SHP77 treated with DMSO at 0.1 percent for 48 hours (cell line): ENCODE data around the gene CDC37.
A peak's percentile ranks its signal among the peaks of the same experiment; 100 is the strongest.

Experiments used
- DNase-seq: peaks from one replicate; lab custom pipeline; 2025; lab: John Stamatoyannopoulos, UW

CDC37 gene

DNA sequence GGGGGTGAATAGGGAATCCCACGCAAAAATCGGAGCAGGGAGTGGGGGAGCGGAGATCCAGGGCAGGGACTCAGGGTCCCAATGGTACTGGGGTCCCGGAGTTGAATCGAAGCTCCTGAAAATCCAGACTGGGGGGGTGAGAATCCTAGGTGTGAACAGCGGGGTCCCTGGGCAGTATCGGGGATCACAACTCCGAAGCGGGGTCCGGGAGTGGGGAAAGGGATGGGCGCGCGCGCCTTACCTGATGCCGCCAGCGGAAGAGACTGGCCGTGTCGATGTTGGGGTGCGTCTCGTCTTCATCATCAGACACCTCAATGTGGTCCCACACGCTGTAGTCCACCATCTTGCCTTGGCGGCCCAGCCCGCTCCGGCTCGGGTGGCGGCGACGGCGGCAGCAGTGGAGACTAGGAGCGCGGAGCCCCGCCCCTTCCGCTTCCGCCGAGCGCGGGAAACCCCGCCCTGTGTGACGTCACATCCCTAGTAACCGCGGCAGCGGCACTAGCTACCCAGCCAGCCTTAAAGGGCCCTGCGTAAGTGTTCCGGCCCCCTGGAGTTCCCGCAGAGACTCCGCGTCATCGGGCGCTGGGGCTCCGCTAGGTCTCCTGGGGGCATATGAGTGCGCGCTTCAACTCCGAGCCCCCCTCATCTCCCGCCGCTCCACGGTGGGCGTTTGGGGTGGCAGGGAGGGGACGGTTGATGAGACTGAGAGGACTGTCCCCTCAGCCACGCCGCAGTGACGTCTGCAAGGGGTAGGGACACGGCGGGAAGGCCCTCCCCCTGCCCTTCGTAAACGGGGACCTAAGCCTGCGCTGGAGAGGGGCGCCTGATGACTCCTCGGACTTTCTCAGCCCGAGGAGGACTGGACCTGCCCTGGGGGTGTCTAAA lies at the start of gene CDC37:
Gene CDC37, minus strand, starts transcription at position 406 of the 885 bp plus-strand sequence. Its CDS starts 63 bp downstream, at position 343.
- peak; percentile 69 for DNase-seq

DNA sequence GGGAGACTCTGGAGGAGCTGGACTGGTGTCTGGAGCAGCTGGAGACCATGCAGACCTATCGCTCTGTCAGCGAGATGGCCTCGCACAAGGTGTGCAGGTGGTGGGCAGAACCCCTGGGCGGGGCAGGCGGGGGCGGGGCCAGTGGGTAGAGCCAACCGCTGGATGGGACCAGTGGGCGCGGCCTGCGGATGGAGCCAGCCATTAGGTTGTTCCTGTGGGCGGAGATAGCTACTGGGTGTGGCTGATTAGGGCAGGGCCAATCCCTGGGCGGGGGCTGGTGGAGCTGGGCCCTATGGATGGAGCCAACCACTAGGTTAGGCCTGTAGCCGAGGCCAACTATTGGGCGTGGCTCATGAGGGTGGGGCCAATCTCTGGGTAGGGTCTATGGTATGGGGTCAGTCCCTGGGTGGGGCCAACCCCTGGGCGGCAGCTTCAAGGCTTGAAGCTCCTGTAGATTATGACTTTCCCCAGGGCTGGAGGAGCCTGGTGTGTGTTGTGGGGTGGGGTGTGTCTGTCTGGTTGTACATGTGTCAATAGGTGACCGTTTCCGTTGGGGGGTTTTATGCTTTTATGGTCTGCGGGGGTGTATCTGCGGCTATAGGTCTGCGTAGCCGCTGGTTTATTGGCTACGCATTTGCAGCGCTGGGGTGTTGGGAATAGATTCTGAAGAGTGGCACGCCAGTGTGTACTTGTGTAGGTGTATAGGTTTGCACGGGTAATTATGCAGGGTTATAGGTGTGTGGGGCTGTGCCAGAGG lies 47.7 kb upstream of the CDC37 start:
- no peak for DNase-seq

DNA sequence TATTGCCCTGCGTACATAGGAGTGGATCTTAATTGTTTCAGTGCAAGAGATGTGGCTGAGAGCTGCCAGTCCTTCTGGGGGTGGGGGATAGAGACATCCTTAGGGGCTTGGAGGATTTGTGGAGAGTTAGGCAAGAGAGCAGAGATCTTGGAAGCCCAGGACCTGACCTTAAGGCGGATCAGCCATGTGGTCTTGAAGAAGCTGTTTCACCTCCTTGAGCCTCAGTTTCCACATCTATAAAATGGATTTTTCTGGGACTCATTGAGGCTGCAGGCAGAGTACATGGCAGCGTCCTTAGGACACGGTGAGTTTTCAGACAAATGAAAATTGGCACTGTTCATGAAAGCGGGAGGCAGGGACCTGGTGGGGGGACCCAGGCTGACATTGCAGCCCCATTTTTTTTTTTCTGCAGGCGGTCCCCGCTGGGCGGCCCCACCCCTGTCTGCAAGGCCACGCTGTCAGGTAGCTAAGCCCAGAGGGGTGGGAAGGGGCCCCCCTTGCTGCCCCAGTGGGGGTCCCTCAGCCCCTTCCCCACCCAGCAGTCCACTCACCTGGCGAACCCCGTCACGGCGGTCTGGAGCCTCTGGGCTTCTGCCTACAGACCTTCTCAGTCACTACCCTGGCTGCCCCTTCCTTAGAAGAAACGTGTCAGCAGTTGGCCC lies 47.0 kb upstream of the CDC37 start:
- no peak for DNase-seq

DNA sequence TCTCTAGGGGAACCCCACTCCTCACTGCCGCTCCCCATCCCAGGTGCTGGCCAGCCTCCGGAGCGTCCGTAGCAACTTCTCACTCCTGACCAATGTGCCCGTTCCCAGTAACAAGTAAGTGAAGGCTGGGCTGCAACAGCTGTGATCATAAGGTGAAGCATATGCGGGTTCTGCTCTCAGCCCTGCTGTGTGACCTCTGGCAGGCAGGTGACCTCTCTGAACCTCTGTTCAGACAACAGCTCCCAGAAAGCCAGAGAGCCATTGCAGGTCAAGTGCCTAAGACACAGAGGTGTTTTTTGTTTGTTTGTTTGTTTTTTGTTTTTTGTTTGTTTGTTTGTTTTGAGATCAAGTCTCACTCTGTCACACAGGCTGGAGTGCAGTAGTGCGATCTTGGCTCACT lies 45.7 kb upstream of the CDC37 start:
- no peak for DNase-seq

DNA sequence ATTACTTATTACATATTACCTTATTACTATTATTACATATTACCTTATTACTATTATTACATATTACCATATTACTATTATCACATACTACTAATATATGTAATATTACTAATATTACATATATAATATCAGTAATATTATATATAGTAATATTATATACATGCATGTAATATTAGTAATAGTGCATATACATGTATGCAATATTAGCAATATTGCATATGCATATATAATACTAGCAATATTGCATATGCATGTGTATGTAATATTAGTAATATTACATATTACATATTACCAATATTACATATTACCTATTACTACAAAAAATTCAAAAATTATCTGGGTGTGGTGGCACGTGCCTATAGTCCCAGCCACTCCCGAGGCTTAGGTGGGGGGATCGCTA lies 39.4 kb upstream of the CDC37 start:
- DNase-seq, result no peak

DNA sequence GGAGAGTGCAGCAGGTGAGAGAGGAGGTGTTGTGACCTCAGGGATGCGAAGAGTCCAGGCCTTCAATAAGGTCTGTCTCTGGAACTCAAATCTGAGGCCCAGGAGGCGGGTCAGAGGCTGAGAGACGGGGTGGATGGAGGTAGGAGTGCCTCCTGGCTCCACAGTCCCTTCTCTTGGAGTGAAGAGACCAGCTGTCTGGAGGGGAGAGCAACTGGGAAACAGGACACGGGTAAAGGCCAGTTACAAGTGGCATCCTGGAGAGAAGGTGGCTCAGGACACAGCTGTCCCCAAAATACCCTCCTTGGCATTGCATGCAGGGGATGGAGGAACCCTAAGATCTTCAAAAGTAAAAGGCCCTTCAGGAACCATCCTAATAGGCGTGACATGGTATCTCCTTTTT lies 36.2 kb upstream of the CDC37 start:
- no peak for DNase-seq

DNA sequence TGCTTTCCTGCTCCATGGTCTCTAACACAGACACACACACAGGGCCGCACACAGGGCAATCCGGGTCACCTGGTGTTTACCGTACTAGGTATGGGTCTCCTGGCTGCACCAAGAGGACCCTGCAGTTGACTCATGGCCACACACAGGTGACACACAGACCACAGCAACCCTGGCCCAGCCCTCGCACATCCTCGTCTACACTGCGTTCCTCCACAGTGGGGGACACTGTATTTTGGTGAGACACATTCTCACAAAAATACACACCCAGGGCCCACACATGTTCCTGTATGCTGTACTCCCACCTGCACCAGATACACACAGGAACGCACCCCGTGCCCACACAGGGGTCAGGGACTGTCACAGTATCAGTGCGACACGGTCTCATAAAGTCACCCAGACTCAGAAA lies 29.8 kb upstream of the CDC37 start:
- no peak for DNase-seq

DNA sequence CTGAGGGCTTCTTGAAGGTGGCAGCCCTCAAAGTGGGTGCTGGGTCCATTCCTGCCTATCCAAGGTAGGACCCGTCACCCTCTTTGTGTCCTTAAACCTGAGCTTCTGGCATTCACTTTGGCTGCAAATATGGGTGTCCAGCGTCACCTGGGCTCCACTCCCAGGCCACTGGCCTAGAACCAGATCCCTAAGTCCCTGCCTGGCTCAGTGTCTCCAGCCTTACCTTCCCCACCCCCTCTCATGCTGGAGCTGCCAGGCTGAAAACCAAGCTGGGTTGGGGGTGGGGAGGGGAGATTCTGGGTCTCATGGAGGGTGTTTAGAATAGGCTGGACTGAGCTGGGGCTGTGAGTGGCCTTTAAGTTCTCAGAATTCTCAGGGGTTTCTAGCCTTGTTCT lies 29.4 kb upstream of the CDC37 start:
- no peak for DNase-seq

DNA sequence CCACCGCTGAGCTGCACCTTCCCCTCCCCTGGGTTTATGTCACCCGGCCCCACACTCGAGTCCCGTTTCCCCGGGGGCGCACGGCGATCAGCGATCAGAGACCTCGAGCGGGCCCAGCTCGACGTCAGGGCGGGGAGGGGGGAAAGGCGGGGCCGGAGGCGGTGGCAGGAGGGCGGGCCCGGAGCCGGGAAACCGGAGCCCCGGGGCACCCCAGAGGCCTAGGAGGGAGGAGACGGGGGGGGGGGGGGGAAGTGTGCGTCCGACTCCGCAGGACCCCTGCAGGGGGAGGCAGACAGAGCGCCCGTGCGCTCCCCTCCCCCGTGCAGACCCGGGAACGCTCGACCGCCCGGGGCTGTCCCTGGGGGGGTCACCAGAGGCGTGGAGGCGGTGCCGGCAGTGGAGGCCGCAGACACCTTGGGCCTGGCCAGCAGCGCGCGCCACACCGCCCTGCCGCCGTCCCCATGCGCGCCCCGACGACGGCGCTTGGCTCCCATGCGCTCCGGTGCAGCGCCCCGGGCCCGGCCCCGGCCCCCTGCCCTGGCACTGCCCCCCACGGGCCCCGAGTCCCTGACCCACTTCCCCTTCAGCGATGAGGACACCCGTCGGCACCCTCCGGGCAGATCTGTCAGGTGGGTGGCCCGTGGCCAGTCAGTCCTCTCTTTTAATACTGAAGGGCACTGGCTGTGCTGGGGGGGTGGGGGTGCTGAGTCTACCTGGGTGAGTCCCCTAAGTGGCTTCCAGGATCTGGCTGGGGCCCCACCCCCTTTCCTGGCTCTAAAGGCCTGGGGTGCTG lies 28.8 kb upstream of the CDC37 start:
- DNase-seq, result no peak

DNA sequence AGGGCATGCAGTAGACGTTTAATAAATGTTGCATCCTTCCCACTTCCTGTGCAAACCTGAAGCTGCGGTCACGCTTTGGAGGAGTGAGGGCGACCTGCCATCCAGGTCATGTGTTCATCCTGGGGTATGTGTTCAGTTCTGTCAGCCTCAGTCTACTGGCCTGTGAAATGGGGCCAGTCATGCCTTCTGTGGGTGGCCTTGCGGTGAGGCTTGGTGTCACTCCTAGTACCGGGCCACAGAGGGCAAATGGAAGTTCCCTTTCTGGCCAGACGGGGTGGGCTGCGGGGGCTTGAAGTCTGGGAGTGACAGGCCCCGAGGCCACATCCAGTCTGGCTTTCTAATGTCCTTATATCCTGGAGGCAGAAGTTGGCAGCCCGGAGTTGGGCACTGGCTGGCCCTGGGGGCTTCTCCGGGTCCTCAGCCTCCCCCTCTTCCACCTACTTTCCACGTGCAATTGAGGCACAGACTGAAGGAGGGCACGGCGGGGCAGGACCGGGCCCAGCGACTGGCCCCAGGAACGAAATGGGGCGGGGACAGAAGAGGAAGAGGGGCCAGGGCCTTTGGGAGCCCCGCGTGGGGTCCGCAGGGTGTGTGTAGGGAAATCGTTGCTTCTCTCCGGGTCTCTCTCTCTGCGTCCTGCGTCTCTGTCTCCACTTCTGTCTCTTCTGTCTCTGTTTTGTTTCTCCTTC lies 28.1 kb upstream of the CDC37 start:
- DNase-seq, result no peak

DNA sequence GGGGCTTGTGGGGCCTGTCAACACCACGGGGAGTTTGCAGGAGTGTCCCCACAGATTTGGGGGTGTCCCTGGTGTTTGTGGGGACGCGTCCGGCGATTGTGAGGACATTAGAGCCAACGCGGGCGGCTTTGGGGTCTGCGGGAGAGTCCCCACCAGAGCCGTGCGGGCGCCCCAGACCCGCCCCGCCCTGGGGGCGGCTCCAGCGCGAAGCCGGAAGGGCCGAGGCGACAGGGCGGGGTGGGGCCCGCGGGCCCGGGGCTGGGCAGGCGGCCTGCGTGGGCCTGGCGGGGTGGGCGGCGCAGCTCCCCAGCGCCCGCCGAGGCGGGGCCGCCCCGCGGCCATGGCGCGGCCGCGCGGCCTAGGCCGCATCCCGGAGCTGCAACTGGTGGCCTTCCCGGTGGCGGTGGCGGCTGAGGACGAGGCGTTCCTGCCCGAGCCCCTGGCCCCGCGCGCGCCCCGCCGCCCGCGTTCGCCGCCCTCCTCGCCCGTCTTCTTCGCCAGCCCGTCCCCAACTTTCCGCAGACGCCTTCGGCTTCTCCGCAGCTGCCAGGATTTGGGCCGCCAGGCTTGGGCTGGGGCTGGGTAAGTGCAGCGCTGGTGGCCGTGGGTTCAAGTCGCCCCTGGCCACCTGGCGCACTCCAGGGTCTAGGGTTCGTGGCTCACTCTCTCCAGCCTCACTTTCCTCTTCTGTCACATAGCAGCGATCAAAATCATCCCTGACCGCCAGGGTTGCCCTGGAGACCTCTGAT lies 27.3 kb upstream of the CDC37 start:
- no peak for DNase-seq

DNA sequence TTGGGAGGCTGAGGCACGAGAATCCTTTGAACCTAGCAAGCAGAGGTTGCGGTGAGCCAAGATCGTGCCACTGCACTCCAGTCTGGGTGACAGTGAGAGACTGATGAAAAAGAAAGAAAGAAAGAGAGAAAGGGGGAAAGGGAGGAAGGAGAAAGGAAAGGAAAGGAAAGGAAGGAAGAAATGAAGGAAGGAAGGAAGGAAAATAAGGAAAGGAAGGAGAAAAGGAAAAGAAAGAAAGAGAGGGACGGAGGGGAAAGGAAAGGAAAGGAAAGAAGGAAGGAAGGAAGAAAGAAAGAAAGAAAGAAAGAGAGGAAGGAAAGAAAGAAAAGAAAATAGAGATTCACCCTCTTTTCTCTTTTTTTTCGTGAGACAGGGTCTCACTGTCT lies 25.6 kb upstream of the CDC37 start:
- no peak for DNase-seq

DNA sequence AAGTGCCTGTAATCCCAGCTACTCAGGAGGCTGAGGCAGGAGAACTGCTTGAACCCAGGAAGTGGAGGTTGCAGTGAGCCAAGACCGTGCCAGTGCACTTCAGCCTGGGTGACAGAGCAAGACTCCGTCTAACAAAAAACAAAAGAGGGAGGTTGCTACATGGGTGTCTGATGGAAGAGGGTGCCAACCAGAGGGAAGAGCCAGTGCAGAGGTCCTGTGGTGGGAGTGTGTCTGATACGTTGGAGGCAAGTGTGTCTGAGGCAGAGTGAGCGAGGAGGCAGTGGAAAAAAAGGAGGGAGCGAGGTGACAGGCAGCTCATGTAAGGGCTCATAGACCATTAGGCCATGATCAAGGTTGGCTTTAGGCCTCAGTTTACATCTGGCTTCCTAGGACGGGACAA lies 23.8 kb upstream of the CDC37 start:
- DNase-seq, result no peak

DNA sequence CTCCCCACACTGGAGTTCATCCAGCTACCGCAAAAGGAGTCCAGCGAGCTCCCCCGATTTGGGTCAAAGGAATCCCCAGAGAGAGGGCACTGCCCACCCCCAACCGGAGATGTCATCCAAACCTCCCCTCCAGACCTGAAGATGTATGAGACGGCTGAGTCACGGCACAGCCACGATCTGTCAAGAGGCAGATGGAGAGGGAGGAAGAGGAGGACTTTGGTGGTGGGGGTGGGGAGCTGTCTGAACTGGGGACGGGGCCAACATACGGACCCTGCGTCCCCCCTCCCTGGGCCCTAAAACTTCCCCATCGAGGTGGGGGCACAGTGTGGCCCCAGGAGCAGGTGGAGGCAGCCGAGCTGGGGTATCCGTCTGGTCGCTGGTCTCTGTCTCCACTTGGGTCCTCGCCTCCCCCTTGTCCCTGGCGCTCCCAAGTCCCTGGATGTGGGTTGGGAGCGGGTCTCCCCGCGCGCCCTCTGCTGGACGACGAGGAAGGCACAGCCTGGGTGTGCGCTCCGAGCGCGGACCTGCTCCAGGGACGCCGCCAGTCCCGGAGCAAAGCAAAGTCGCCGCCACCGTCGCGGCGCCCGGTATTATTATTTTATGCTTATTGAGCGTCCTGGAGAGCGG lies 20.8 kb upstream of the CDC37 start:
- DNase-seq, result peak; percentile 31

DNA sequence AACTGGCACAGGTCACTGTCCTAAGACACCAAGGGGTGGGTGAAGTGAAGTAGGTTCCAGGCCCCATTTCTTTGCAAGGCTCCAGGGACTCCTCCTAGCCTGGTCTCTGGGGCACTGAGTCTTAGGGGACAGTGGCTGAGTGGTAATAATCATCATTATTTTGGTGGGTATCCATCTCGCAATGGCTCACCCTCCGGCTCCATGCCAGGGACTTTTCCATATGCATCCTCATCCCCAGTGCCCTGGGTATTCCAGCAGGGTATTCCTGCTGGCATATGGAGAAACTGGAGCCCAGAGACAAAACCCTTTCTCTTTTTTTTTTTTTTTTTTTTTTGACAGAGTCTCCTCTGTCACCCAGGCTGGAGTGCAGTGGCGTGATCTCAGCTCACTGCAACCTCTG lies 19.5 kb upstream of the CDC37 start:
- DNase-seq, result no peak

DNA sequence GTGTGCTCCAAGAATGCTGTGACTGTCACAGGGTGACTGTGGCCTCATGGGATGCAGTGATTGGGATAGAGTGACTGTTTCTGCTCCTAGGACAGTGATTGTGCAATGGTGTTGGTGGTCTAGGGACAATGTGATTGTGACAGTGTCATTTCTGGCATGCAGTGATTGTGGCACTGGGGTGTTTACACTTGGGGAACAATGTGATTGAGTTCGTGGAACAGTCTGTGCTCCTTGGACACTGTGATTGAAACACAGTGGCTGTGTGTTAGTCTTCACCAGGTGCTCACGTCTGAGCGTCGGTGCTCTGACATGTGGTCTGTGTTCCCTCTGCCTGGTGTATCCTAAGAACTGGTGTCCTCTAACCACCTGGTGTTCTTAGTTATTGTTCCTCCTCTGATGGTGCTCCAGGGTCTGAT lies 18.7 kb upstream of the CDC37 start:
- DNase-seq, result no peak

DNA sequence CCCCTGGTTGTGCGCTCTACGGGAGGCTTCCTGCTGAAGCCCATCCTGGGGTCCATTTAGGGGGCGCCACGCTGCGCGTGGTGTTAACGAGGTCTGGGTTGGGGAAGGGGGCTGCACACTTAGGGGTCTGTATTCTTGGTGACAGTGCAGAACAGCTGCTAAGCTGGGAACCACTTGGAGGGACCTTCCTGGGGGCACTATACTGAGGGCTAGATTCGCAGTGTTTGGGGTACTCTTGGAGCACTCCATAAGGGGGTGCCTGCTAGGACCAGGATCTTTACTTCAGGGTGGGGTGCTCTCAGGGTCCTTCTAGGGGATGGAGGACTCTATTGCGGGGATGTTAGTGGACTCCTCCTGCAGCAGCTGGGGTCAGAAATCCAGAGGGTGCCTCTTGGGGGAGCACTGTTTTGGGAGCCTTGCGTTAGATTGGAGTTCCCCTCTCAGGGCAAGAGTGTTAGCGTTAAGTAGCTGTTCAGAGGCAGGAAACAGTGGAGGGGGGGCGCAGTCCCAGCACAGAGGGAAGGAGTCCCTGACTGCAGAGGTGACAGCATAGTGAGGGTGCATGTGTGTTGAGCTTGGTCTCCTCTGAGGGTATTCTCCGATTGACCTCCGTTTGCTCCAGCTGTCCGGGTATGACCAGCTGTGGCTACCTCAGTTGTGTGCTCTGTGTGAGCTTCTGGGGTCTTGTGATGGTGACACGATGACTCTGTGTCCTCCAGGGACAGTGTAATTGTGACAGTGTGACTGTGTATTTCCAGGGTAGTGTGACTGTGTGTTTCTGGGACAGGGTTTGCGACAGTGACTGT lies 18.1 kb upstream of the CDC37 start:
- DNase-seq, result no peak

DNA sequence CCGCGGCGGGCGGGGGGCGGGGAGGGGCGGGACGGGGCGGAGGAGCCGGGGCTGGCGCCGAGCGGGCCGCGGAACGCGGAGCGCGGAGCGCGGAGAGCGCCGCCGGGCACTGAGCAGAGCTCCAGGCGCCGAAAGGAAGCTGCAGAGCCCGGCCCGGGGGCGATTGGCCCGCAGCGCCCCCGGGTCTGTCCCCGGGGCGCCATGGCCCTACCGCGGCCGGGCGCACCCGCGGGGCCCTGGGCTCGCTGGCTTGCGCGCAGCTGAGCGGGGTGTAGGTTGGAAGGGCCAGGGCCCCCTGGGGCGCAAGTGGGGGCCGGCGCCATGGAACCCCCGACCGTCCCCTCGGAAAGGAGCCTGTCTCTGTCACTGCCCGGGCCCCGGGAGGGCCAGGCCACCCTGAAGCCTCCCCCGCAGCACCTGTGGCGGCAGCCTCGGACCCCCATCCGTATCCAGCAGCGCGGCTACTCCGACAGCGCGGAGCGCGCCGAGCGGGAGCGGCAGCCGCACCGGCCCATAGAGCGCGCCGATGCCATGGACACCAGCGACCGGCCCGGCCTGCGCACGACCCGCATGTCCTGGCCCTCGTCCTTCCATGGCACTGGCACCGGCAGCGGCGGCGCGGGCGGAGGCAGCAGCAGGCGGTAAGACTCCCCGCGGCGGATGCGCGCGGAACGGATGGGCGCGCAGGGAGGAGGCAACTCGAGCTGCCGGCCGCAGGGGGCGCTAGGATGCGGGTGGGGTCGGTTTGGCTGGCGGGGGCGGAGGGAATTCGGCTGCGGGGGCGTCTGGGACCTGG lies 17.3 kb upstream of the CDC37 start, which contains the start of gene PDE4A:
Gene PDE4A, plus strand, starts transcription at position 95 of the 796 bp plus-strand sequence. Its CDS starts 227 bp downstream, at position 322.
- DNase-seq, result no peak
